HuH-7.5 (cell line): ENCODE results near the gene PCBP3.

Experiments
- DNase-seq: peaks from one replicate; pipeline ENCODE4 v3.0.0; 2011; ENCODE audit warnings: low spot score

The PCBP3 gene

DNA sequence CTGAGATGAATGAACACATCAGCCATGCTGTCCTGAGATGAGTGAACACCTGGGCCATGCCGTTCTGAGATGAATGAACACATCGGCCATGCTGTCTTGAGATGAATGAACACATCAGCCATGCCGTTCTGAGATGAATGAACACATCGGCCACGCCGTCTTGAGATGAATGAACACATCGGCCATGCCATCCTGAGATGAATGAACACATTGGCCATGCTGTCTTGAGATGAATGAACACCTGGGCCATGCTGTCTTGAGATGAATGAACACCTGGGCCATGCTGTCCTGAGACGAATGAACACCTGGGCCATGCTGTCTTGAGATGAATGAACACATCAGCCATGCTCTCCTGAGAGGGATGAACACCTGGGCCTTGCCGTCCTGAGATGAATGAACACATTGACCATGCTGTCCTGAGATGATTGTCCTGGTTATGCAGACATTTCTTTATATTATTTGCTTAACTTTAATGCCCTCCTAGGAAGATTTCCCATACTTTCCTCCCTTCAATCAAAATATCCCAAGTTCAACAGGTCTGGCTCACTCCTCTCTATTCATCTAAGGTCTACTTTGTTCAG is 289.5 kb downstream of the PCBP3 start:
- DNase-seq: no peak

DNA sequence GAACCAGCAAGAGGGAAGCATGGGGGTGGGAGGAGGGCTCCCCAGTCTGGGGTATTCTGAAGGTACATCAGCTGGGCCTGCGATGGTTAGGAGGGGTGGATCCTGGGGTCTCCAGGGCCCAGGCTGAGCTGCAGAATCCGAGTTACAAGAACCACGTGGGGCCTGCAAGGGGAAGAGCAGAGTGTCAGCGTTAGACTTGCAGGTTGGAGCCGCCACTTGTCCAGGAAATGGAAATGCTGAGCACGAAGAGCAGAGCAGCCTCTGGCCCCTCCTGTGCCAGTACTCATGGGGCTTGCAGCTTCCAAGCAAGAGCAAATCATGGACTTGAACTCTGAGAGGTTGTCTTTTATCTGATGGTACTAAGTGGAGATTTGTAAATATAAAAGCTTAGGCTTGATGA is 290.6 kb downstream of the PCBP3 start:
- DNase-seq: no peak

DNA sequence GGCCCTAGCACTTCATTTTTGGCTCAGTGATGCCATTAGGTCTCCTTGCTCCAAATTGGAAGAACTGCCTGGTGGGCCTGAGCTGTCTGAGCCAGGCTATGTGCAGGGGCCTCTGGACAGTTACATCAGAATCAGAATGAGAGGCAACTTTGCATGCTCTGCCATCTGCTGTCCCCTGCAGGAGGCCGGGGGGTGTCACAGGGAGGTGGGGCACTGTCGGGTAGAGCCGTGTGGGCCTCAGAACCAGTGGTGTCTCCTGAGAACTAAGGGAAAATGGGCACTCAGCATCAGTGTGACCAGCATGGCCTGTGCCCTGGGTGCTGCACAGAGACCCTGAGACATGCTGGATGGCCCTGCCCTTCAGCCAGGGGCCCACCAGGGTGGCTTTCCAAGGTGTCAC is 291.0 kb downstream of the PCBP3 start:
- DNase-seq: no peak

DNA sequence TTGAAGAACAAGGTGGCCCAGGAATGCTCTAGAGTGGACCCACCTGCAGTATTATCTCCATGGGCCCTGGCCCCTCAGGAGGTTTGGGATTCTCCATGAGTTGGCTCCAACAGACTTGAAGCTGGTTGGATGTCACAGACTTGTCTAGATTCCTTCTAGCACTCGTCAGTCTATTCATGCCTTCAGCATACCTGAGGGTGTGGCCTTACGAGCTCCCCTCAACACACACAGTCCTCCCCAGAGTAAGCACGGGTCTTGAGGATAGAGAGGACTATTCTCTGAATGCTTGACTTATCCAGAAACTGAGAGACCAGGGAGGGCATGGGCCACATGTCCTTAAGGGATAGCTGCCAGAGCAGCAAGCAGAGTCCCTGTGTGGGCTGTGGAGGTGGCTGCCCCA is 292.1 kb downstream of the PCBP3 start:
- DNase-seq: no peak

DNA sequence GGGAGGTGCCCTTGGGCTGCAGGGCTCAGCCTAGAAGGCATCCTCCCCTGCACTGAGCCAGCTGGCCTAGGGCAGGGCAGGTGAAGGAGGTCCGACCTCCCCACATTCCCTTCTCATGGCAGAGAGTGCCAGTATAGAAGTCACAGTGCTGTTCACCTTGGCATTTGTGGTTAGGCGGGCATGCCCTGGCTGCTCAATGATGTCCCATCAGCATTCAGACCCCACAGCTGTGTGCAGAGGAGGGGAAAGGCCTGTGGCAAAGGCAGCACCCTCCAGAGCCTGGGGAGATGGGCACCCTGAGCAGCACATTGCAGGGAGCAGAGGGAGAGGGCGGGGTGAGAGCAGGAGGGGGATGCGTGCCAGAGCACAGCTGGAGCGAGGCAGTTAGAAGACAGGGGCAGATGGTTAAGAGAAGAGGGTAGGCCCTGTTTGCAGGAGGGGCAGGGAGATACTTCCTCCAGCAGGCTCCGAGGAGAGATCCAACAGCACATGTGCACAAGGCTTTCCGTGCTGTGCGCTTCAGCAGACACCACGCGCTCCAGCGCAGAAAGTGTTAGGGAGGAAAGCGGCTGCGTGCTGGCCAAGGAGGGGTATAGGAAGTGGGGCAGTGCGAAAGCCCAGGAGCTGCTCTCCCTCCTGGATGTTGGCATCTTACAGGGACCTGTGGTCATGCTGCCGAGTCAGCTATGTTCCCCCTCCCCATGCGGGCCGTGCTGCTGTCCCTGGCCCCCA is 294.4 kb downstream of the PCBP3 start:
- DNase-seq: no peak

DNA sequence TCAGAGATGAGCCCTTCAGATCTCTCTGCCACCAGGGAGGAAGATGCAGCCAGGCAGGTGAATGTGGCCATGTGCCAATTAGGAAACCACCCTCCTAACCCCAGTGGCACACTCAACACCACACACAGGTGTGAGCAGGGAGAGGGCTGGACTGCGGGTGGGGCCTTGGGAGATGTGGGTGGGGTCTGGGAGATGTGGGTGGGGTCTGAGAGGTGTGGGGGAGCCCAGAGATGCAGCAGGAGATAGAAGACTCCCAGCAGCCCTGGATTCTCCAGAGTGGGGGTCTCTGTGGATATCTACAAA is 294.9 kb downstream of the PCBP3 start:
- DNase-seq: no peak

DNA sequence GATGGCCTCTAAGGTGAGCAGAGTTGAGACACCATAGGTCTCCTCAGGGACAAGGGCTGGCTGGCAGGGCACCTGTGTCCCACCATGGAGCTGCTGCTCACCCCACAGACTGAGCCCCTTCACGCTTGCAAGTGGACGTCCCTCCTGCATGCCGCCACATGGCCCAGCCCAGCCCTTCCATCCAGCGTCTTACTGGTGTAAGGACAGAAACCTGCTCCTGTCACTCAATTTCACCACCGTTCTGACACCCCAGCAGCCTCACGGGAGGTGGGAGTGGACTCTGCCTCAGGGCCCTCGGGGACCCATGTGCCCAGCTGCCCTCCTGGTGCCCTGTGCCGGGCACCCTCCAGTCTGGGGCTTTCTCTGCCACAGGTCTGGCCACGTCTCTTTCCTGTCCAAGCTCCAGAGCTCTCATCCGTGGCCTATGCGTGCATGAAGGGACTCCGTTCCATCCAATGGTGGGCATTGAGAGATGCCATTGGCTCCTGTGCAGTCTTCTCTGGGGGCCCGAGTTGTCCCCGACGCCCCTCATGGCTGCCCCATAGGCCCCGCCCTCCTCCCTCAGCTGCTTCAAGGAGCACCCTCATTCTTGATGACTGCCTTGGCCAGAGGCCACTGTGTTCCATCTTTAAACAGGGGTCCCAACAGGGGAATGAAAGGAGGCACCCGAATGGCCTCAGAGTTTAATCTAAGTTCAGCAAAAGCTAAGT is 295.4 kb downstream of the PCBP3 start:
- DNase-seq: no peak

DNA sequence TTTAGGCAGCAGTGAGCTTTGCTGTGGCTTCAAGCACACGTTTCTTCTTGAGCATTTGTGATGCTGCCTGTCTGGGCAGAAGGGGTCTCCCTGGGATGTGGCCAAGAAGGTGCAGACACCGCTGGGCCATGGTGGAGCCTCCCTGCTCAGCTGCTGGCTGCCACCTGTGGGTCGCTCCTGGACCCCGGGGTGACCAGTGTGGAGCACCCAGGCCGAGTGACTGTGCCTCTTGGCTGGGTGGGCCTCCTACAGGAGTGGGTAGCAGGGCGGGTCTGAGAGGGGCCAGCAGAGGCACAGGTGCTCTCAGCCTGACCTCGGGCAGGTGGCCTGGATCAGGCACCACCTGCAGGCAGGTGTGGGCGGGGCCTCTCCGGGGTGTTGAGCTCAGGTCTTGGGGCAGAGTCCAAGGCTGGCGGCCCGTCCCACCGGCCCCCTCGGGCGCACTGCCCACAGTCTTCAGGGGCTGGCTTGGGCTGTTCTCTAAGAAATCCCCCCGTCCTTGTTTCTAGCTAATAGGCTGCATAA is 296.1 kb downstream of the PCBP3 start:
- no peak for DNase-seq

DNA sequence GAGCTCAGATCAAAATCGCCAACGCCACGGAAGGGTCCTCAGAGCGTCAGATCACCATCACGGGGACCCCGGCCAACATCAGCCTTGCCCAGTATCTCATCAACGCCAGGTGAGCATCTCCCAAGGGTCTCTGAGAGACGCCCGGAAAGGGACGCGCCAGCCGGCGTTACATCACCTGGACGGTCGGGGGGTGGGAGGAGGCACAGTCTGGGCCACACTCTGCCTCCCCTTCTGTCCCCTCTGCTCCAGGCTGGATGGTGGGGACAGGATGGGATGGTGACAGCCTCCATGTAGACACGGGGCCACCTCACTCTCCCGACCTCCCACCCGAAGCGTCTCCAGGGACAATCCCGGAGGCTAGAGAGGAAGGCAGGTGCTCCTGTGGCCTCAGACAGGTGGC is 296.6 kb downstream of the PCBP3 start:
- DNase-seq: no peak

DNA sequence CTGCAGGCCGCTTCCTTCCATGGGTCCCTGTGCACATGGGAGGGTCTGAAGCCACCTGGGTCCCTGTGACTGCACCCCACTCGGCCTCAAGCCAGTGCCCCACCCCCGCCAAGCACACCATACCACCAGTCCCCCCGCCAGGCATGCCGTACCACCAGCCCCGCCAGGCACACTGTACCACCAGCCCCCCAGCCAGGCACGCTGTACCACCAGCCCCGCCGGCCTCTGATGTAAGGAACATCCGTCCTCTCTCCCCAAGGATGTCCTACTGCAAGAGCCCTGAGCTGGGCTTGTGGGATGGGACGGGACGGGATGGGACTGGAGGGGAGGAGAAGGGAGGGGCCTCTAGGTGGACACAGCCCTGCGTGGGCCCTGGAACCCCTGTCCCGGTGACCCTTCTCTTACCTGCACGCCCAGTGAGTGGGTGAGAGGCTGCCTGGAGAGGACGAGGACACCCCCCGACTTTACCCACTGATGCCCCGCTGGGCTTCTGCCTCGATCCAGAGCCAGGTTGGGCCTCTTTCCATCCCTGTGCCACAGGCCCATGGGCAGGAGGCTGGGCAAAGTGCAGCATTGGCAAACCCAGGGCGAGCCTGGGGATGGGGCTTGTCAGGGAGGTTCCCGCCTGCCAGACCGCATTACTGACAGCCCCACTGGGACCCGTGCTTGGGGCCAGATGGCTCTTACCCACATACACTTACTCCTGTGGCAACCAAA is 297.3 kb downstream of the PCBP3 start:
- DNase-seq: no peak

DNA sequence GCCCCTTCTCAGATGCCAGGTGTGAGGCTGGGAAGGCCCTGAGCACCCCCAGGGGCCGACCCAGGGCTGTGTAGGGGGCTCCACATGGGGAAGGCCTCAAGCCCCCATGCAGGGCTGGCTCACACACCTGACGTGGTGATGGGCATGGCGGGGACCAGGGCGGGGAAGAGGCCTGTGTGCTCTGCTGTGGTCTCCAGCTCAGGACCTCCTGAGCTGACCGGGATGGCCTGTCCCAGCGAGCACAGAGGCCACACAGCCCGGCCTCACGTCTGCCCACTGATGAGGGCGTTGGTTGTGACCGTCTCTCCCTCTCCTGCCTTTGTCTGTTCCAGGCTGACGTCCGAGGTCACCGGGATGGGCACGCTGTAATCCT is 297.8 kb downstream of the PCBP3 start:
- DNase-seq: no peak

DNA sequence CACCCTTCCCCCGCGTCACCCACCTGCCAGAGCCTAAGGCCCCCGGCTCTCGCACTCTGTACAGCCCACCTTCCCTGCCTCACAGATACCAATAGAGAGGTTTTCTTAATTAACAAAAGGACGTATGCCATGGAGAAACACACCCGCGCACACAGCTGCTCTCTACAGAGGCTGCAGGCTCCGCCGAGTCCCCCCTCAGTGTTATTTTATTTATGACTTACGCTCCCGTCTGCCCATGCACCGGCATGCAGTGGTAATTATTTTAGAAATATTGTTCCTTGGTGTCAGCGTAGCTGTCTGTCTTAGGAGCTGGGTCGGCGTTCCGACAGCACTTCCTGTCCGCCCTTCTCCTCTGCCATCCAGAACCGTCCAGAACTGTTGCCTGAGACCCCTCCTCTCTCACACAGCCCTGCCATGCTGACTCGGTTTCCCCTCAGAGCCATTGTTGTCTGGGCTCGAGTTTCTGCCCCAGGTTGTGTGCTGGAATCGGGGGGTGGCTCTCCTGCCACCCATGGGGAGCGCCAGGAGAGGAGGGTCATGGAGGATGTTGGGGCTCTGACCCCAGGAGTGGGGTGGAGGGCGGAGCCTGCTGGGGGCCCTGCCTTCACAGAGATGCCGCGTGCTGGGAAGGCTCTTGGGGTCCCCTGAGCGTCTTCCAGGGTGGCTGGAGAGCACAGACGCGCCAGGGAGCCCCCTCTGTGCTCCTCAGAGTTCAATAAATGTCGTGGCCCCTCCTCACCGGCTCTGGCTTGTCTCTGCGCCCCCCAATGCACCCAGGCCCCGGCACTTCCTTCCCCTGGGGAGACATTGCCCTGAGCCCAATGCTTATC is 298.4 kb downstream of the PCBP3 start:
- no peak for DNase-seq

DNA sequence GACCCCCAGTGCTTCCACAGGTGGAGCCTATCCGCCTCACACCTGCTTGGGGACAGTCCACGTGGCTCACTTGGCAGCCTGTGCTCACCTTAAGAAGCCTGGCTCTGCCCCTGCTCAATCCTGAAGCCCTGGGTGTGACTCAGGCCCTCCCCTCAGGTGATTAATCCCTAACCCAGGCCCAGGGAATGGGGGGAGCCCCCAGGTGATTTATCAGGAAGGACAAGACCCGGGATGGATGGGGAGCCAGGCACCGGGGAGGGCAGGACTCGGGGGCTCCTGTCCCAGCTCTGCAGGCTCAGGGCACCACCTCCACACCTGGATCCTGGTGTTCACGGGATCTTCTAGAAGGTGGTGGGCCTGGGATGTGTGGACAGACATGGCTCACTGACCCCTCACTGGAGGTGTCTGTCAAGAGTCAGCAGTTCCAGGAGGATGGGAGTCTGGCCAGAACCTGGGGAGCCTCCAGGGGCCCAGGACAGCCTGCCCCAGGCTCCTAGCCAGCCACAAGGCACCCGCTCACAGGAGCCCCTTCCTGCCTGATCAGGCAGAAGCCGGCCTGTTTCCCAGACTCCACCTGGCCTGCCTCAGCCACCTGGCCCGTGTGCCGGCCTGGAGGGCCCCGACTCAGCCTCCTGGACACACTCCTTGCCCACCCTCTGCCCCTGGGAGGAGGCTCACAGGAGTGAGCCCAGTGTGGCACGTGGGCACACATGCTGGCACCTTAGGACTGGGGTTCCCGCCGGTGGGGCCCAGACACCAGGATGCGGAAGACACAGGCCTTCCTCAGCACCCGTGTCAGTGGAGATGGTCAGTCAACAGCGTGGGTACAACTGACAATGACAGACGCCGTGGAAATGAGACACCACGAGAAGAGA is 299.5 kb downstream of the PCBP3 start:
- DNase-seq: no peak

DNA sequence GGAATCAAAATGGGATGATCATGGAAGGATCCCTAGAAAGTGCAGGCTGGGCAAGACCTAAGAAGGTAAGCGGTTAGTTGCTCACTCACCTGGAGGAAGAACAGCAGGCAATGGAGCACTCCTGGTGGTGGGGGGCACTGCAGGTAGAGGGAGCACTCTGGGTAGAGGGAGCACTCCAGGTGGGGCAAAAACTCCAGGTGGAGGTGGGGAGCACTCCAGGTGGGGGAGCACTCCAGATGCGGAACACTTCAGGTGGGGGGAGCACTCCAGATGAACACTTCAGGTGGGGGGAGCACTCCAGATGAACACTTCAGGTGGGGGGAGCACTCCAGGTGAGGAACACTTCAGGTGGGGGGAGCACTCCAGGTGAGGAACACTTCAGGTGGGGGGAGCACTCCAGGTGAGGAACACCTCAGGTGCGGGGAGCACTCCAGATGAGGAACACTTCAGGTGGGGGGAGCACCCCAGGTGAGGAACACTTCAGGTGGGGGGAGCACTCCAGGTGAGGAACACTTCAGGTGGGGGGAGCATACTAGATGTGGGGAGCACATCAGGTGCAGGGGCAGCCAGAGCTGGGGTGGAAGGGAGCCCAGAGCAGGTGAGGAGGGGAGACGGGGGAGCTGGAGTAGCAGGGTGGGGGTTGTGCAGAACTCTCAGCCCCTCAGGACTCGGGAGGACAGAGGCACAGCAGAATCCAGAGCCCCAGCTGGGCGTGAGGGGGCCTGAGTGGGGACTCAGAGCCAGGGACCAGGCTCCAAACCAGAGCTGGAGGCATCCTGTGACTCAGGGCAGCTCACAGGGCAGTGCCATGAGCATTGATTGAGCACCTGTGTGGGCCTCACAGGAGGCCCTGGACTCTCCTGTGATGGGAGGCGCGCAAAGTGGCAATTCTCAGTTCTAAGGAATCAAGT is 300.4 kb downstream of the PCBP3 start:
- no peak for DNase-seq

DNA sequence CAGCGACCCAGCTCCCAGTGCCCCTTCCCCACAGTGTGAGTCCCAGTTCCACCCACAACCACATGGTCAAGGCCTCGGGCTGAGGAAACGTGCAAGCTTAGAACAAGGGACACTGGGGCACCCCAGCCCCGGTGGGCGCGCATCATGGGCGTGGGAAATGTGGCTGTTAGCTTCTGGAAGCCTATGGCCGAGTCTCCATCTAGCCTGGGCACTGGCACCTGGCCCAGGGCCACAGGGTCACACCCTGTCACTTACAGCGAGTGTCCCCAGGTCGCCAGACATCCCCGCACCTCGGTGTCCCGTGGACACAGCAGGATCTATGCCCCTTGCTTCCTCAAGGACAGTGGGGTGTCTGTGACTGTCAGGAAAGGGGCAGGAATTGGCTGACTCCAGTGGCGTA is 301.1 kb downstream of the PCBP3 start:
- DNase-seq: no peak

DNA sequence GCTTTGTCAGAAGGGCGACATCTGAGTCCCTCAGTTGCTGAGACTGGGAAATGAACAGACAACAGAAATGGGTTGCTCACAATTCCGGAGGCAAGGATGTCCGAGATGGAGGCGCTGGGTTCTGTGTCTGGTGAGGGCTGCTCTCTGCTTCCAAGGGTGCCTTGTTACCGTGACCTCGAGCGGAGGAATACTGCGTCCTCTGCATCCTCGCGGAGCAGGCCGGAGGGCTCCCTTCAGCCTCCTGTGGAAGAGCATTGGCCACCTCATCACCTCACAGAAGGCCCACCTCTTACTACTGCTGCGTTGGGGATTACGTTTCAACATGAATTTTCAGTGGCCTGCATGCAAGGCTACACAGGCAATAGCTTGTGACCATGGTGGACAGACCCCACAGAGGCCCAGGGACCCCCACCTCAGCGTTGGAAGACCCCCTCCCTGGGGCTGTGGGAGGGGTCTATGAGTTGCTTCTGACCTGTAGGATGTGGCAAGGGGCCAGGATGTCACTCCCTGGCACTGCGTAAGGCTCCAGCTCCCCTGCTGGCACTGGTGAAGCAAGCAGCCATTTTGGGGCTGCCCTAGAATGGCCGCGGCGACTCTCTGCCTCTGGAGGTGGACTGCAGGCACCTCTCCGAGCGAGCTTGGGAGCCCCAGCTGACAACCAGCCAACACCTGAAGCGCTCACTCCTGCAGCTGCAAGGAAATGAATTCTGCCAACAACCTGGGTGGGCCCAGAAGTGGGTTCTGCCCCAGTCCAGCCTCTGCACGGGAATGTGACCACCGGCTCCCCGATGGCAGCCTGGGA is 301.7 kb downstream of the PCBP3 start:
- no peak for DNase-seq

DNA sequence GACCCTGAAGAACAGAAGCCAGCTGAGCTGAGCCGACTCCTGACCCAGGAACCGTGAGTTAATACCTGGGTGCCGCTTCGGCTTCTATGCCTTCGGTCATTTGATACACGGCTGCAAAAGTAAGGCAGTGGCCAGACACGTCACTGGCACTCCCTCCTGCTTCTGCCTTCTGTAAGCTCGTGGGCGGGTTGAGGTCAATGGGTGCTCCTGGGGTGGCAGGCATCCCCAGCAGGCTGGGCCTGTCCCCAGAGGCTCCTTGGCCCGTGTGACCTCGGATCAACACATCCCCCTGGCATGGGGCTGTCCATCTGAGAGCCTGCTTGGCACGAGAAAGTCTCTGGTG is 302.3 kb downstream of the PCBP3 start:
- no peak for DNase-seq

DNA sequence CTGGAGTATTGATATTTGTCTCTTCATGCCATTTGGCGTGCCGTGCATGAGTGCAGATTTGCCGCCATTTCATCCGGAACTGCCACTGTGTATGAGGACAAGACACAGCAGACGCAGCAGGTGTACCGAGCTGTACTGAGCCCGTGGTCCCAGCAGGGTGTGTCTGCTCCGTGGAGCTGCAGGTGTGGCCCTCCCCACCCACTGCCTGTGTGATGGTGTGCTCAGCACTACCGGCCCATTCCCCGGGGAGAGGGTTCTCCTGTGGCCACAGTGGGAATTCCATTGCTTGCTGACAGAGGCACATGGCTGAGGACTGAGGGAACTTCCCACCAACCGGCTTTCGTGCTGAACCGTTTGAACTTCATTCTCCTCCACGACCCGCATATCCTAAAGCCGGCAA is 303.8 kb downstream of the PCBP3 start:
- no peak for DNase-seq

DNA sequence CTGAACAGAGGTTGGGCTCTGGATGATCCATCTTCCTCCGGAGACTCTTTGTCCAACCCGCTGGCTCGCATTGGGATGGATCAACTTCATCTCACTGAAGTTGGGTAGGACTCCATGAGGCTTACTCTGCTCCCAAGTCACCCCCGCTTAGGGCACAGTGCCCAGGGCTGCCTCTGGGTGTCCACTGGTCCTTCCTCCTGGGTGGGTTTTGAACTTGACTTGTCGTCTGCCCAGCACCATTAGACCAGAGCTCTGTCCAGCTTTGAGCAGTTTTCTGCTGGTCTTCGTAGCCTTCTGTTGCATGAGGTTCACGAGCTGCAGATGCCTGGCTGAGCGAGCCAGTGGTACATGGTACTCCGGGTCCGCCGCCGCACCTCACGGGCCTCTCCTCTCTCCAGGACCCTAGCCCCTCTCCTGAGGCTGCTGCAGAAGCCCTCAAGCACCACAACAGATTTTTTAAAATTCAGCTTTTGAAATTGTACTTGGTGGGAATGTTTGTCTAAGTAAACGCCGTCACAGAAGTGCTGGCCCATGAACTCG is 304.3 kb downstream of the PCBP3 start:
- DNase-seq: no peak
